K562 (cell line): ENCODE measurements around the gene NABP2. TPM values are rescaled to one million over a fixed set of nuclear protein-coding genes. Genes with fewer than 3 reads are reported as not detected.
A peak's percentile ranks its signal among the peaks of the same experiment; 100 is the strongest.

ENCODE experiments used
- GABPB2 ChIP-seq: fragments of 250-450 bp; sonication (Bioruptor Pico); conservative IDR thresholded peaks from 2 replicates; pipeline ENCODE4 v1.5.1; 2021; ENCODE audit warnings: mild to moderate bottlenecking
- GATAD2A ChIP-seq: fragments of 450-650 bp; IDR thresholded peaks from 2 replicates; pipeline ENCODE4 v1.6.1; 2017
- HOXB6 ChIP-seq: fragments of 250-450 bp; sonication (Bioruptor Pico); IDR thresholded peaks from 2 replicates; pipeline ENCODE4 v1.5.1; 2022; ENCODE audit warnings: mild to moderate bottlenecking, borderline replicate concordance
- JUN ChIP-seq, 2 experiments: sonication (generic) in 1 of 2; formaldehyde crosslinking in 1 of 2; IDR thresholded peaks; 2 replicates each; pipeline versions ENCODE4 v1.6.1 to v1.8.0; 2012 to 2022; ENCODE audit warnings: borderline replicate concordance in 2 of 2, mild to moderate bottlenecking in 2 of 2, improper control_type of control experiment in 1 of 2, low read depth in 1 of 2, low read length in 1 of 2, missing genetic modification reagents in 1 of 2
- KDM5B ChIP-seq: fragments of 200-600 bp; sonication (generic); IDR thresholded peaks from 2 replicates; pipeline ENCODE4 v1.6.1; 2012; ENCODE audit warnings: low read depth, mild to moderate bottlenecking, moderate library complexity, low read length, control low read depth, inconsistent platforms; ENCODE audit not compliant: insufficient replicate concordance
- KLF10 ChIP-seq: fragments of 250-450 bp; sonication (Bioruptor Pico); IDR thresholded peaks from 2 replicates; pipeline ENCODE4 v1.6.1; 2021; ENCODE audit warnings: matching md5 sums
- NONO ChIP-seq, 2 experiments: fragments of 200-400 bp in 1 of 2; fragments of 450-650 bp in 1 of 2; formaldehyde crosslinking in 1 of 2; IDR thresholded peaks; 2 replicates each; pipeline ENCODE4 v1.6.1; 2017; ENCODE audit warnings: low read depth in 2 of 2, mild to moderate bottlenecking in 2 of 2, moderate library complexity in 2 of 2, low read length in 1 of 2
- PHB ChIP-seq: fragments of 250-450 bp; sonication (Bioruptor Pico); IDR thresholded peaks from 2 replicates; pipeline ENCODE4 v1.5.0; 2021
- PML ChIP-seq: IDR thresholded peaks from 2 replicates; pipeline ENCODE4 v1.6.1; 2012; ENCODE audit warnings: low read length, inconsistent platforms
- PTBP1 ChIP-seq: fragments of 200-400 bp; formaldehyde crosslinking; IDR thresholded peaks from 2 replicates; pipeline ENCODE4 v1.6.1; 2017; ENCODE audit warnings: low read depth, low read length
- RAD51 ChIP-seq: fragments of 450-650 bp; IDR thresholded peaks from 2 replicates; pipeline ENCODE4 v1.7.1; 2016; ENCODE audit warnings: low read depth, mild to moderate bottlenecking, borderline replicate concordance
- RB1 ChIP-seq: fragments of 450-650 bp; IDR thresholded peaks from 2 replicates; pipeline ENCODE4 v1.6.1; 2017; ENCODE audit warnings: low read depth, mild to moderate bottlenecking
- SUPT5H ChIP-seq: fragments of 450-650 bp; IDR thresholded peaks from 2 replicates; pipeline ENCODE4 v1.6.1; 2016
- TCF7 ChIP-seq: sonication (generic); IDR thresholded peaks from 2 replicates; pipeline ENCODE4 v1.6.1; 2016; ENCODE audit warnings: antibody characterized with exemption, borderline replicate concordance
- XRCC5 ChIP-seq: fragments of 200-400 bp; formaldehyde crosslinking; IDR thresholded peaks from 2 replicates; pipeline ENCODE4 v1.6.1; 2017; ENCODE audit warnings: low read depth, mild to moderate bottlenecking, low read length
- ZBTB7A ChIP-seq: IDR thresholded peaks from 2 replicates; pipeline ENCODE4 v1.6.1; 2011; ENCODE audit warnings: low read depth, mild to moderate bottlenecking, low read length, moderate library complexity, borderline replicate concordance; ENCODE audit not compliant: control insufficient read depth
- ZNF644 ChIP-seq: fragments of 200-800 bp; sonication (Bioruptor generic); IDR thresholded peaks from 2 replicates; pipeline ENCODE4 v1.6.1; 2016; ENCODE audit warnings: low read depth, missing genetic modification characterization, missing compliant biosample characterization
- polyA plus RNA-seq, 8 experiments: library from polyadenylated mRNA; depleted of rRNA in 4 of 8; stranded (reverse) in 5 of 8; unstranded in 3 of 8; fragments of >200 nt; fragmentation: Nextera tagmentation in 2 of 8; fragmentation: Illumina TruSeq in 1 of 8; extraction: Ambion mirVana in 2 of 8; extraction: Trizol in 1 of 8; gene quantifications; 2 replicates each; pipeline versions ENCODE4 v1.2.1 to v1.2.3, GENCODE V29; 2011 to 2014; ENCODE audit warnings: inconsistent platforms in 1 of 8, missing spikeins in 1 of 8
- total RNA-seq, 7 experiments: library from RNA; depleted of rRNA in 6 of 7; stranded (reverse); fragments of >200 nt in 6 of 7; fragmentation: Illumina TruSeq in 2 of 7; extraction: Trizol in 2 of 7; gene quantifications; 2 replicates each; pipeline versions ENCODE4 v1.2.1 to v1.2.3, GENCODE V29; 2011 to 2021; ENCODE audit warnings: low replicate concordance in 1 of 7
- TF ChIP-seq, protein P1 (sequence below): fragments of 450-650 bp; formaldehyde crosslinking; IDR thresholded peaks from 2 replicates; pipeline ENCODE4 v1.4.0; 2022; ENCODE audit warnings: missing genetic modification characterization
- TF ChIP-seq, protein P2 (sequence below): fragments of 450-650 bp; IDR thresholded peaks from 2 replicates; pipeline ENCODE4 v1.6.1; 2014; ENCODE audit warnings: low read depth, mild to moderate bottlenecking, moderate library complexity, borderline replicate concordance

The NABP2 gene
- total and polyA plus RNA-seq, 9 of the 15 experiments (the other 6 are each of a cell fraction or from before 2014, with no cell fraction given), result 11.3 to 60.6 (median 43.5) TPM

DNA sequence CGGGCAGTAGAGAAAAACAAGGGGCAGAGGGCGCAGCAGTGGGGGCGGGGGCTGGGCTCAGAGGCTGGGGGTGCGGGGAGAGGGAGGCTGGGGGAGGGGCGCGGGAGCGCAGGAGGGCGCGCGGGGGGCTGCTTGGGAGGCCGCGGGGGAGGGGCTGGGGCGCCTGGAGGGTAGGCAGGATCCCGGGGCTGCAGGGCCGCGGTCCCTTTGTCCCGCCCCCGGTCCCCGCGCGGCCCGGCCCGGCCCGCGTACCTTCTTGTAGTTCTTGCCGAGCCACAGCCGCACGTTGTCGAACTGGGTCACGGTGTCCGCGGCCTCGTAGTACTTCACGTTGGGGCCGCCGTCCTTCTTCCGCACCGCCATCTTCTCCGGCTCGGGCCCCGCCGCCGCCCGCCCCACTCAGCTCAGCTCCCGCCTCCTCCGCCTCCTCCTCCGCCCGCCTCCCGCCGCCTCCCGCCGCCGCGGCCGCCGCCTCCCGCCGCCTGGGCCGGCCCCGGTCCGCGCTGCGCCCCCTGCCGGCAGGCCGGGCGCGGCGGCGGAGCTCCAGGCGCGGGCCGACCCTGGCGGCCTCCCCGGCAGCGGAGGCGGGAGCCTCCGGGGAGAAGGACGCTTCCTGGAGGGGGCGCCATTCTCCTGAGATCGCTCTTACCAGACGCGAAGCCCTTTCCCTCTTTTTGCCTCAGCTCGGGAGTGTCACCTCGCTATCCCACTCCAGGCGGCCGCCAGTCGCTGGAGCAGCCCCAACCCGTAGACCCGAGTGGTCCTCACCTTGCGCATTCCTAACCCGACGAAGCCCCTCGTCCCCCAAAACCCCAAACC is 34.8 kb upstream of the NABP2 start, which contains the start of gene SMARCC2 (continued):
- TF ChIP-seq RB1, result peak; percentile 97
- peak in 1 of 2 experiments; percentile 71; a peak in 1 of 4 replicates for TF ChIP-seq NONO (IDR thresholded peaks at IDR 0.05; ENCODE audit: low read depth in 2 of 2, low read length in 1 of 2)
- TF ChIP-seq, protein P1, sequence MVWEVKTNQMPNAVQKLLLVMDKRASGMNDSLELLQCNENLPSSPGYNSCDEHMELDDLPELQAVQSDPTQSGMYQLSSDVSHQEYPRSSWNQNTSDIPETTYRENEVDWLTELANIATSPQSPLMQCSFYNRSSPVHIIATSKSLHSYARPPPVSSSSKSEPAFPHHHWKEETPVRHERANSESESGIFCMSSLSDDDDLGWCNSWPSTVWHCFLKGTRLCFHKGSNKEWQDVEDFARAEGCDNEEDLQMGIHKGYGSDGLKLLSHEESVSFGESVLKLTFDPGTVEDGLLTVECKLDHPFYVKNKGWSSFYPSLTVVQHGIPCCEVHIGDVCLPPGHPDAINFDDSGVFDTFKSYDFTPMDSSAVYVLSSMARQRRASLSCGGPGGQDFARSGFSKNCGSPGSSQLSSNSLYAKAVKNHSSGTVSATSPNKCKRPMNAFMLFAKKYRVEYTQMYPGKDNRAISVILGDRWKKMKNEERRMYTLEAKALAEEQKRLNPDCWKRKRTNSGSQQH (CRISPR knock-in tag), result 0 out of 2 replicates have a peak, but pooled peaks have one; percentile 14
- peak; percentile 33; the same call in 1 of the 2 replicates for TF ChIP-seq PML
- TF ChIP-seq KDM5B, result peak; percentile 77
- peak; percentile 72; the same call in 1 of the 2 replicates for TF ChIP-seq SUPT5H
- TF ChIP-seq GATAD2A, result no peak
- no peak for TF ChIP-seq TCF7
- TF ChIP-seq JUN (IDR thresholded peaks at IDR 0.05; ENCODE audit: borderline replicate concordance, low read depth, low read length), result 0 out of 2 replicates have a peak, but pooled peaks have one; percentile 56
- no peak for TF ChIP-seq JUN (CRISPR knock-in tag; IDR thresholded peaks at IDR 0.05; ENCODE audit: borderline replicate concordance)
- TF ChIP-seq KLF10, result no peak
- no peak for TF ChIP-seq PHB
- no peak for TF ChIP-seq HOXB6
- TF ChIP-seq RAD51, result no peak
- TF ChIP-seq XRCC5, result 0 out of 2 replicates have a peak, but pooled peaks have one; percentile 59
- TF ChIP-seq GABPB2 (CRISPR knock-in tag), result no peak
- peak; percentile 35; the same call in 1 of the 2 replicates for TF ChIP-seq ZBTB7A
- TF ChIP-seq, protein P2, sequence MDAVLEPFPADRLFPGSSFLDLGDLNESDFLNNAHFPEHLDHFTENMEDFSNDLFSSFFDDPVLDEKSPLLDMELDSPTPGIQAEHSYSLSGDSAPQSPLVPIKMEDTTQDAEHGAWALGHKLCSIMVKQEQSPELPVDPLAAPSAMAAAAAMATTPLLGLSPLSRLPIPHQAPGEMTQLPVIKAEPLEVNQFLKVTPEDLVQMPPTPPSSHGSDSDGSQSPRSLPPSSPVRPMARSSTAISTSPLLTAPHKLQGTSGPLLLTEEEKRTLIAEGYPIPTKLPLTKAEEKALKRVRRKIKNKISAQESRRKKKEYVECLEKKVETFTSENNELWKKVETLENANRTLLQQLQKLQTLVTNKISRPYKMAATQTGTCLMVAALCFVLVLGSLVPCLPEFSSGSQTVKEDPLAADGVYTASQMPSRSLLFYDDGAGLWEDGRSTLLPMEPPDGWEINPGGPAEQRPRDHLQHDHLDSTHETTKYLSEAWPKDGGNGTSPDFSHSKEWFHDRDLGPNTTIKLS, result no peak
- peak; percentile 46; the same call in 1 of the 2 replicates for TF ChIP-seq ZNF644 (tag)
- TF ChIP-seq PTBP1, result 0 out of 2 replicates have a peak, but pooled peaks have one; percentile 42
